DND-41 (cell line): ENCODE results near the gene DMRT1.

Experiments
- ATAC-seq: fragments of 200-7000 bp; cut with Tn5 transposase; 3 replicates; pipeline ENCODE4 v1.9.1; 2021; ENCODE audit warnings: low read depth; ENCODE audit not compliant: insufficient read depth
- DNase-seq: peaks from one replicate; pipeline ENCODE4 v3.0.0-alpha.2; 2020
- H2AFZ ChIP-seq: 2 replicates; pipeline ENCODE4 v1.6.0; 2012; ENCODE audit warnings: low read depth, low read length
- H3K27ac ChIP-seq: 2 replicates; pipeline ENCODE4 v1.5.1; 2012; ENCODE audit warnings: low read length, inconsistent platforms
- H3K27me3 ChIP-seq: fragments of 200-600 bp; sonication (generic); 2 replicates; pipeline ENCODE4 v1.6.0; 2012; ENCODE audit warnings: low read length, mild to moderate bottlenecking, inconsistent platforms; ENCODE audit not compliant: insufficient read depth, poor library complexity
- H3K36me3 ChIP-seq: 2 replicates; pipeline ENCODE4 v1.5.1; 2012; ENCODE audit warnings: low read length, inconsistent platforms; ENCODE audit not compliant: insufficient read depth
- H3K4me1 ChIP-seq: 2 replicates; pipeline ENCODE4 v1.5.1; 2012; ENCODE audit warnings: mild to moderate bottlenecking, low read length; ENCODE audit not compliant: insufficient read depth
- H3K4me2 ChIP-seq: 2 replicates; pipeline ENCODE4 v1.6.0; 2012; ENCODE audit warnings: mild to moderate bottlenecking, moderate library complexity, low read length, inconsistent platforms; ENCODE audit not compliant: insufficient read depth
- H3K4me3 ChIP-seq, 2 experiments: fragments of 200-600 bp in 1 of 2; shearing (Covaris generic) in 1 of 2; 2 replicates each; pipeline ENCODE4 v1.5.1; 2012 to 2016; ENCODE audit warnings: inconsistent platforms in 2 of 2, low read length in 2 of 2, mild to moderate bottlenecking in 2 of 2, low read depth in 1 of 2, moderate library complexity in 1 of 2
- H3K79me2 ChIP-seq: 2 replicates; pipeline ENCODE4 v1.6.0; 2012; ENCODE audit warnings: low read length, inconsistent platforms; ENCODE audit not compliant: insufficient read depth
- H3K9ac ChIP-seq: 2 replicates; pipeline ENCODE4 v1.6.0; 2012; ENCODE audit warnings: low read depth, mild to moderate bottlenecking, inconsistent platforms, low read length, moderate library complexity
- H3K9me3 ChIP-seq: 2 replicates; pipeline ENCODE4 v1.5.1; 2012; ENCODE audit warnings: low read length, moderate library complexity, mild to moderate bottlenecking, inconsistent platforms; ENCODE audit not compliant: insufficient read depth, severe bottlenecking
- H4K20me1 ChIP-seq: 2 replicates; pipeline ENCODE4 v1.6.0; 2012; ENCODE audit warnings: low read length; ENCODE audit not compliant: insufficient read depth
- CTCF ChIP-seq: IDR thresholded peaks from 2 replicates; pipeline ENCODE4 v1.5.1; 2012; ENCODE audit warnings: borderline replicate concordance, low read length, moderate library complexity, mild to moderate bottlenecking; ENCODE audit not compliant: poor library complexity, severe bottlenecking; ENCODE audit errors: extremely low read depth
- EZH2 ChIP-seq: IDR thresholded peaks from 3 replicates; pipeline ENCODE4 v1.6.1; 2012; ENCODE audit warnings: borderline replicate concordance, low read depth, mild to moderate bottlenecking, moderate library complexity, low read length, inconsistent platforms; ENCODE audit not compliant: severe bottlenecking

Gene DMRT1

GRCh38 chr9:959105-959504 lies 117.6 kb downstream of the DMRT1 start:
- Histone ChIP-seq H3K36me3 (no peaks in the 10 kb centered on the region), H3K4me1 (no peaks in the 10 kb centered on the region), H3K79me2 (no peaks in the 10 kb centered on the region), H3K27me3 (peaks cover 16% of the 10 kb centered on the region), H2AFZ (no peak overlapping the region), H3K9me3 (no peaks in the 10 kb centered on the region), H3K4me3 (no peak overlapping the region), H3K4me2 (no peak overlapping the region), H3K27ac (no peak overlapping the region), H4K20me1 (no peaks in the 10 kb centered on the region), H3K9ac (no peak overlapping the region)
- DNase-seq = no peak
- TF ChIP-seq CTCF = no peak
- no peak for TF ChIP-seq EZH2
- ATAC-seq = no peak

- peaks cover 20% of the 10 kb centered on the region for H3K27me3 ChIP-seq
Measured at GRCh38 chr9:959914-960313, 118.4 kb downstream of the DMRT1 start.

GRCh38 chr9:962023-962422 lies 120.5 kb downstream of the DMRT1 start:
- no peak overlapping the region for H3K4me2 ChIP-seq
- H3K36me3 ChIP-seq = no peaks in the 10 kb centered on the region
- no peaks in the 10 kb centered on the region for H4K20me1 ChIP-seq
- TF ChIP-seq CTCF = no peak
- TF ChIP-seq EZH2 = no peak
- no peak overlapping the region for H2AFZ ChIP-seq
- H3K4me3 ChIP-seq = no peak overlapping the region
- no peak overlapping the region for H3K9ac ChIP-seq
- H3K4me1 ChIP-seq = no peaks in the 10 kb centered on the region
- no peaks in the 10 kb centered on the region for H3K9me3 ChIP-seq
- ATAC-seq = no peak
- no peak overlapping the region for H3K27ac ChIP-seq
- no peak for DNase-seq
- no peaks in the 10 kb centered on the region for H3K79me2 ChIP-seq
- peaks cover 32% of the 10 kb centered on the region for H3K27me3 ChIP-seq

More at GRCh38 chr9:959914-960313, 118.4 kb downstream of the DMRT1 start:
- TF ChIP-seq EZH2 = no peak
- TF ChIP-seq CTCF = no peak
- no peaks in the 10 kb centered on the region for H3K4me1 ChIP-seq
- DNase-seq = no peak
- H3K9me3 ChIP-seq = no peaks in the 10 kb centered on the region
- no peaks in the 10 kb centered on the region for H3K36me3 ChIP-seq
- ATAC-seq = no peak
- H3K9ac ChIP-seq = no peak overlapping the region
- H3K27ac ChIP-seq = no peak overlapping the region
- no peak overlapping the region for H2AFZ ChIP-seq
- no peaks in the 10 kb centered on the region for H3K79me2 ChIP-seq
- H3K4me2 ChIP-seq = no peak overlapping the region
- no peaks in the 10 kb centered on the region for H4K20me1 ChIP-seq
- no peak overlapping the region for H3K4me3 ChIP-seq

GRCh38 chr9:965497-965896 lies 124.0 kb downstream of the DMRT1 start:
- H3K36me3 ChIP-seq = no peaks in the 10 kb centered on the region
- no peaks in the 10 kb centered on the region for H3K4me1 ChIP-seq
- no peak for TF ChIP-seq EZH2
- no peak for TF ChIP-seq CTCF
- H3K9ac ChIP-seq = no peak overlapping the region
- H2AFZ ChIP-seq = no peak overlapping the region
- DNase-seq (no peak), ATAC-seq (no peak)
- no peaks in the 10 kb centered on the region for H3K9me3 ChIP-seq
- no peaks in the 10 kb centered on the region for H3K79me2 ChIP-seq
- peaks cover 32% of the 10 kb centered on the region for H3K27me3 ChIP-seq
- H4K20me1 ChIP-seq = no peaks in the 10 kb centered on the region
- H3K4me3 ChIP-seq = no peak overlapping the region
- H3K27ac ChIP-seq = no peak overlapping the region
- H3K4me2 ChIP-seq = no peak overlapping the region
